ENCODE measurements around the gene VASP.

- TF ChIP-seq CTCF (IDR thresholded peaks at IDR 0.05 in 2 of 3, conservative IDR thresholded peaks at IDR 0.05 in 1 of 3; ENCODE audit: insufficient read depth in 2 of 3, low read depth in 1 of 3, low read length in 3 of 3) (no peak), HNRNPH1 (optimal IDR thresholded peaks at IDR 0.05; ENCODE audit: low read depth, low read length) (no peak)
These were observed 7.2 kb downstream of the VASP start for GRCh38 chr19:45514376-45515051.

All from K562 (cell line).